Transverse colon (tissue), 4 donors: Measurements from ENCODE around the gene STK24. TPM values are rescaled to one million over a fixed set of nuclear protein-coding genes. Genes with fewer than 3 reads are reported as not detected.

ENCODE experiments used
- DNase-seq: peaks from one replicate; pipeline ENCODE4 v3.0.0-alpha.2; 2019
- H3K27ac ChIP-seq, 4 donors: fragments of 200-600 bp; sonication (generic); 2 replicates each; pipeline ENCODE4 v1.5.1; 2016 to 2018; ENCODE audit warnings: inconsistent platforms in 4 of 4
- H3K27me3 ChIP-seq: fragments of 200-600 bp; sonication (generic); 2 replicates; pipeline ENCODE4 v1.5.1; 2017; ENCODE audit warnings: inconsistent platforms
- H3K36me3 ChIP-seq, 4 donors: fragments of 200-600 bp; sonication (generic); 2 replicates each; pipeline ENCODE4 v1.5.1; 2017 to 2019; ENCODE audit warnings: inconsistent platforms in 4 of 4
- H3K4me1 ChIP-seq, 4 donors: fragments of 200-600 bp; sonication (generic); 2 replicates each; pipeline ENCODE4 v1.5.1; 2017 to 2020; ENCODE audit warnings: inconsistent platforms in 4 of 4
- H3K4me3 ChIP-seq, 4 donors: fragments of 200-600 bp; sonication (generic); 1 replicate in 1 of 4; 2 replicates in 3 of 4; pipeline versions ENCODE4 v1.5.1 to v1.6.1; 2017 to 2019; ENCODE audit warnings: inconsistent platforms in 4 of 4
- H3K9me3 ChIP-seq, 2 donors: fragments of 200-600 bp; sonication (generic); 2 replicates each; pipeline ENCODE4 v1.5.1; 2017 to 2019; ENCODE audit warnings: inconsistent platforms in 2 of 2
- CTCF ChIP-seq, 5 experiments: fragments of 200-600 bp in 3 of 5; fragments of 450-650 bp in 2 of 5; sonication (generic) in 3 of 5; IDR thresholded peaks; 1 replicate in 2 of 5; 2 replicates in 3 of 5; pipeline ENCODE4 v1.5.1; 2016 to 2017; ENCODE audit warnings: antibody characterized with exemption in 5 of 5, inconsistent platforms in 3 of 5, mild to moderate bottlenecking in 2 of 5, moderate library complexity in 1 of 5
- EP300 ChIP-seq: sonication (generic); formaldehyde crosslinking; IDR thresholded peaks from one replicate; pipeline ENCODE4 v1.6.1; 2017; ENCODE audit warnings: antibody characterized with exemption, low read depth
- POLR2A ChIP-seq: fragments of 450-650 bp; IDR thresholded peaks from one replicate; pipeline ENCODE4 v1.6.1; 2016; ENCODE audit warnings: antibody characterized with exemption, mild to moderate bottlenecking, moderate library complexity
- POLR2AphosphoS5 ChIP-seq, 3 donors: sonication (generic); formaldehyde crosslinking; IDR thresholded peaks; one replicate each; pipeline ENCODE4 v1.6.1; 2016; ENCODE audit warnings: antibody characterized with exemption in 3 of 3
- WGBS, 2 donors: methylation state at CpG; one replicate each; pipeline ENCODE4 v1.1.5; 2018; ENCODE audit warnings: low coverage in 1 of 2; 5-methylcytosine and 5-hydroxymethylcytosine counted together
- in situ Hi-C, 4 donors: fragments of 200-750 bp; cut with MboI; loops; one replicate each; pipeline versions ENCODE4 v1.15.0 to v1.15.1; 2017; ENCODE audit warnings: low sequenced_read_pairs in 3 of 4, low pct_ligation_motif_present in 1 of 4, low pct_unique_long_range_greater_than_20kb in 1 of 4
- intact Hi-C: fragments of 100-400 bp; cut with DNase I; formaldehyde crosslinking; loops from one replicate; pipeline ENCODE4 v1.15.1; 2023; ENCODE audit warnings: low total_unique reads
- total RNA-seq, 4 donors: library from RNA; depleted of rRNA; stranded (reverse); fragments of >200 nt; gene quantifications; one replicate each; pipeline ENCODE4 v1.1.0, GENCODE V29; 2016

Gene STK24
- total RNA-seq, 4 donors from 2014 or later: 87.2 to 152 (median 131) TPM

- intact Hi-C loops (no loop called here), in situ Hi-C loops (loop anchor here in 2 of 4 donors (25.0 kb wide), 2 partner anchors 401 to 574 kb away; no protein-coding TSS in a partner anchor)
- Histone ChIP-seq H3K9me3 (no peaks in the 10 kb centered on the region), H3K4me1 (no peaks in the 10 kb centered on the region), H3K36me3 (no peaks in the 10 kb centered on the region), H3K27ac (no peak overlapping the region), H3K4me3 (no peak overlapping the region), H3K27me3 (no peaks in the 10 kb centered on the region)
- 84 to 92% methylated on average over 4 to 12 of the region's 12 CpGs for WGBS, 2 donors
- no peak for DNase-seq
- TF ChIP-seq POLR2AphosphoS5 (IDR thresholded peaks at IDR 0.05) (no peak), POLR2A (no peak), CTCF (IDR thresholded peaks at IDR 0.05) (no peak), EP300 (no peak)
Measured at GRCh38 chr13:98436233-98436910, 140.5 kb downstream of the STK24 start.

- Histone ChIP-seq H3K36me3 (no peaks in the 10 kb centered on the region), H3K27me3 (no peaks in the 10 kb centered on the region), H3K9me3 (no peaks in the 10 kb centered on the region), H3K4me3 (no peak overlapping the region), H3K4me1 (peaks cover 0 to 4% (median 0%) of the 10 kb centered on the region in 4 donors), H3K27ac (no peak overlapping the region)
- TF ChIP-seq CTCF (IDR thresholded peaks at IDR 0.05) (no peak), POLR2AphosphoS5 (IDR thresholded peaks at IDR 0.05) (no peak), POLR2A (no peak), EP300 (no peak)
- intact Hi-C loops (no loop called here), in situ Hi-C loops (loop anchor here in 2 of 4 donors (25.0 kb wide), 2 partner anchors 402 to 573 kb away; no protein-coding TSS in a partner anchor)
- no peak for DNase-seq
- WGBS, 2 donors: 87 to 93% methylated on average over 6 to 11 of the region's 11 CpGs
Measured at GRCh38 chr13:98435376-98435775, 141.5 kb downstream of the STK24 start.

GRCh38 chr13:98434060-98434459 is 142.8 kb downstream of the STK24 start:
- Histone ChIP-seq H3K27ac (no peak overlapping the region), H3K36me3 (no peaks in the 10 kb centered on the region), H3K27me3 (no peaks in the 10 kb centered on the region), H3K4me3 (no peak overlapping the region), H3K4me1 (peaks cover 0 to 4% (median 0%) of the 10 kb centered on the region in 4 donors), H3K9me3 (no peaks in the 10 kb centered on the region)
- TF ChIP-seq POLR2AphosphoS5 (IDR thresholded peaks at IDR 0.05) (no peak), EP300 (no peak), CTCF (IDR thresholded peaks at IDR 0.05) (no peak), POLR2A (no peak)
- 87% methylated on average over 5 of the region's 6 CpGs; no CpG with 5 or more reads in 1 of the 2 donors for WGBS, 2 donors
- in situ Hi-C loops (loop anchor here in 2 of 4 donors (25.0 kb wide), 2 partner anchors 403 to 572 kb away; no protein-coding TSS in a partner anchor), intact Hi-C loops (no loop called here)
- no peak for DNase-seq

- in situ Hi-C loops (loop anchor here in 2 of 4 donors (25.0 kb wide), 2 partner anchors 404 to 571 kb away; no protein-coding TSS in a partner anchor), intact Hi-C loops (no loop called here)
- no peak overlapping the region for H3K4me3 ChIP-seq
- WGBS, 2 donors: 92% methylated on average over 10 of the region's 10 CpGs; no CpG with 5 or more reads in 1 of the 2 donors
- DNase-seq: no peak
- no peaks in the 10 kb centered on the region for H3K27me3 ChIP-seq
- H3K27ac ChIP-seq: no peak overlapping the region
- peaks cover 0 to 4% (median 0%) of the 10 kb centered on the region in 4 donors for H3K4me1 ChIP-seq
- no peaks in the 10 kb centered on the region for H3K36me3 ChIP-seq
- TF ChIP-seq POLR2AphosphoS5 (IDR thresholded peaks at IDR 0.05): no peak
- no peak for TF ChIP-seq EP300
- no peak for TF ChIP-seq CTCF (IDR thresholded peaks at IDR 0.05)
- TF ChIP-seq POLR2A: no peak
- H3K9me3 ChIP-seq: no peaks in the 10 kb centered on the region
Measured at GRCh38 chr13:98433654-98434053, 143.3 kb downstream of the STK24 start.
